ENCODE measurements around the gene PAQR6. TPM values are rescaled to one million over a fixed set of nuclear protein-coding genes. Genes with fewer than 3 reads are reported as not detected.

Gene PAQR6
- total and polyA plus RNA-seq, 8 donors = 0.43 to 4.3 (median 2.0) TPM; not detected in 2

- no peaks in the 10 kb centered on the region for H3K9me3 ChIP-seq
- 7 to 9% (median 8%) methylated on average over 20 to 22 of the region's 22 CpGs for WGBS, 5 donors
- H3K27me3 ChIP-seq = no peaks in the 10 kb centered on the region
- peak in 1 of 2 donors; percentile 81 for DNase-seq
- peak overlapping the region; percentile 91 to 97 (median 94) for H3K27ac ChIP-seq
- H3K4me1 ChIP-seq = peaks cover 24 to 50% (median 46%) of the 10 kb centered on the region in 4 donors
- TF ChIP-seq CTCF (IDR thresholded peaks at IDR 0.05) (no peak), EP300 (IDR thresholded peaks at IDR 0.05) (no peak), POLR2AphosphoS5 (IDR thresholded peaks at IDR 0.05) (no peak), POLR2A (IDR thresholded peaks at IDR 0.05) (no peak)
- intact Hi-C loops (cut with DNase I; ENCODE audit: low total_unique reads) = no loop called here
- peaks cover 21 to 43% (median 38%) of the 10 kb centered on the region in 4 donors for H3K36me3 ChIP-seq
- H3K4me3 ChIP-seq = peak overlapping the region; percentile 76 to 97 (median 95)
These were observed 34.0 kb upstream of the PAQR6 start for GRCh38 chr1:156281693-156282478.

- H3K27ac ChIP-seq = peak overlapping the region in 3 of 5 donors; percentile 93 to 95 (median 94)
- intact Hi-C loops (cut with DNase I; ENCODE audit: low total_unique reads) = no loop called here
- WGBS, 5 donors = 10 to 26% (median 13%) methylated on average over 8 of the region's 8 CpGs
- H3K36me3 ChIP-seq = peaks cover 27 to 46% (median 39%) of the 10 kb centered on the region in 4 donors
- TF ChIP-seq EP300 (IDR thresholded peaks at IDR 0.05) (no peak), POLR2A (IDR thresholded peaks at IDR 0.05) (no peak), POLR2AphosphoS5 (IDR thresholded peaks at IDR 0.05) (no peak), CTCF (IDR thresholded peaks at IDR 0.05) (no peak)
- no peaks in the 10 kb centered on the region for H3K27me3 ChIP-seq
- peaks cover 24 to 50% (median 47%) of the 10 kb centered on the region in 4 donors for H3K4me1 ChIP-seq
- H3K4me3 ChIP-seq = peak overlapping the region; percentile 76 to 97 (median 95)
- no peaks in the 10 kb centered on the region for H3K9me3 ChIP-seq
- peak in 1 of 2 donors; percentile 46 for DNase-seq
These were observed 33.4 kb upstream of the PAQR6 start for GRCh38 chr1:156281281-156281680.

GRCh38 chr1:156279837-156280236, 32.0 kb upstream of the PAQR6 start:
- WGBS, 5 donors = 79 to 93% (median 89%) methylated on average over 3 of the region's 3 CpGs
- DNase-seq = no peak
- intact Hi-C loops (cut with DNase I; ENCODE audit: low total_unique reads) = no loop called here
- Histone ChIP-seq H3K27me3 (no peaks in the 10 kb centered on the region), H3K36me3 (peaks cover 40 to 53% (median 44%) of the 10 kb centered on the region in 4 donors), H3K4me1 (peaks cover 24 to 48% (median 42%) of the 10 kb centered on the region in 4 donors), H3K4me3 (no peak overlapping the region), H3K9me3 (no peaks in the 10 kb centered on the region), H3K27ac (no peak overlapping the region)
- TF ChIP-seq POLR2AphosphoS5 (IDR thresholded peaks at IDR 0.05) = no peak
- no peak for TF ChIP-seq POLR2A (IDR thresholded peaks at IDR 0.05)
- TF ChIP-seq EP300 (IDR thresholded peaks at IDR 0.05) = no peak
- no peak for TF ChIP-seq CTCF (IDR thresholded peaks at IDR 0.05)

- intact Hi-C loops (cut with DNase I; ENCODE audit: low total_unique reads) = no loop called here
- Histone ChIP-seq H3K9me3 (no peaks in the 10 kb centered on the region), H3K36me3 (peaks cover 69 to 82% (median 73%) of the 10 kb centered on the region in 4 donors), H3K27me3 (no peaks in the 10 kb centered on the region), H3K4me1 (peaks cover 17 to 27% (median 22%) of the 10 kb centered on the region in 4 donors), H3K4me3 (no peak overlapping the region), H3K27ac (peak overlapping the region in 2 of 5 donors; percentile 20 to 32)
- no peak for DNase-seq
- TF ChIP-seq POLR2A (IDR thresholded peaks at IDR 0.05) (no peak), POLR2AphosphoS5 (IDR thresholded peaks at IDR 0.05) (no peak), CTCF (IDR thresholded peaks at IDR 0.05) (no peak), EP300 (IDR thresholded peaks at IDR 0.05) (no peak)
- 70 to 89% (median 86%) methylated on average over 6 of the region's 6 CpGs for WGBS, 5 donors
These were observed 29.1 kb upstream of the PAQR6 start for GRCh38 chr1:156276966-156277381.

All from stomach (tissue), 9 donors.